Mammary epithelial cell (primary cell): ENCODE data around the gene CCDC177.

Experiments used
- EZH2 ChIP-seq: IDR thresholded peaks from 2 replicates; pipeline ENCODE4 v1.6.1; 2012; ENCODE audit warnings: low read length, inconsistent platforms, borderline replicate concordance
- TF ChIP-seq, protein P1 (sequence below), 2 donors: IDR thresholded peaks in 1 of 2; conservative IDR thresholded peaks in 1 of 2; 2 replicates each; pipeline ENCODE4 v1.5.1; 2011 to 2012; ENCODE audit warnings: inconsistent platforms in 2 of 2, low read length in 2 of 2, mild to moderate bottlenecking in 2 of 2, control low read depth in 1 of 2, low read depth in 1 of 2; ENCODE audit not compliant: insufficient read depth in 1 of 2; ENCODE audit errors: extremely low read depth in 1 of 2

DNA sequence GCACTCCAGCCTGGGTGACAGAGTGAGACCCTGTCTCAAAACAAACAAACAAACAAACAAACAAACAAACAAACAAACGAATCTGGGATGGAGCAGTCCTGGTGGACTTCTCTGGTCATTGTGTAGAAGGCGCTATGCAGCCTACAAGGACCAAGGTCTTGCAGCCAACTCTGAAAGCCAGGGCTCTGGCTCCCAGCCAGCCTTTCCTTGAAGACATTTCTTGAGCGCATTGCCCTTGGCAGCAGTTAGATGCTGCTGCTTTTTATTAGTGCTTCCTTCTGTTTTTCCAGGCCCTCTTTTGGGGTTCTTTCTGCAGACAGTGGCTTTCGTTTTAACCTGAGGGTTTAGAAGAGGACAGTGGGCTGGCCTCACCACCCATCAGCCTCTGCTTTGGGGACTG lies 20.2 kb downstream of the CCDC177 start:
- TF ChIP-seq, protein P1, sequence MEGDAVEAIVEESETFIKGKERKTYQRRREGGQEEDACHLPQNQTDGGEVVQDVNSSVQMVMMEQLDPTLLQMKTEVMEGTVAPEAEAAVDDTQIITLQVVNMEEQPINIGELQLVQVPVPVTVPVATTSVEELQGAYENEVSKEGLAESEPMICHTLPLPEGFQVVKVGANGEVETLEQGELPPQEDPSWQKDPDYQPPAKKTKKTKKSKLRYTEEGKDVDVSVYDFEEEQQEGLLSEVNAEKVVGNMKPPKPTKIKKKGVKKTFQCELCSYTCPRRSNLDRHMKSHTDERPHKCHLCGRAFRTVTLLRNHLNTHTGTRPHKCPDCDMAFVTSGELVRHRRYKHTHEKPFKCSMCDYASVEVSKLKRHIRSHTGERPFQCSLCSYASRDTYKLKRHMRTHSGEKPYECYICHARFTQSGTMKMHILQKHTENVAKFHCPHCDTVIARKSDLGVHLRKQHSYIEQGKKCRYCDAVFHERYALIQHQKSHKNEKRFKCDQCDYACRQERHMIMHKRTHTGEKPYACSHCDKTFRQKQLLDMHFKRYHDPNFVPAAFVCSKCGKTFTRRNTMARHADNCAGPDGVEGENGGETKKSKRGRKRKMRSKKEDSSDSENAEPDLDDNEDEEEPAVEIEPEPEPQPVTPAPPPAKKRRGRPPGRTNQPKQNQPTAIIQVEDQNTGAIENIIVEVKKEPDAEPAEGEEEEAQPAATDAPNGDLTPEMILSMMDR (conservative IDR thresholded peaks at IDR 0.05 in 1 of 2, IDR thresholded peaks at IDR 0.05 in 1 of 2; ENCODE audit: extremely low read depth in 1 of 2, insufficient read depth in 1 of 2, low read depth in 1 of 2, low read length in 2 of 2): no peak
- no peak for TF ChIP-seq EZH2
